CD4-positive, CD25-positive, alpha-beta regulatory T cell (primary cell): Measurements from ENCODE around the gene MON2. TPM values are rescaled to one million over a fixed set of nuclear protein-coding genes. Genes with fewer than 3 reads are reported as not detected.
"Not testable (repeated sequence)": the region's sequence is repeated elsewhere in the genome, so short reads cannot be mapped to it uniquely, and the experiment has no call there.

Source experiments
- ATAC-seq, 2 donors: fragments of 150-1000 bp; cut with Tn5 transposase; one replicate each; pipeline ENCODE4 v1.10.0; 2021; ENCODE audit warnings: low read depth in 2 of 2, moderate number of reproducible peaks in 2 of 2, moderate library complexity in 1 of 2
- DNase-seq, 3 donors: peaks; one replicate each; pipeline versions ENCODE4 v3.0.0 to v3.0.0-alpha.2; 2012 to 2022; ENCODE audit warnings: mixed read lengths in 1 of 3
- H3K27ac ChIP-seq: one replicate; pipeline ENCODE4 v1.7.0; 2013; ENCODE audit warnings: mild to moderate bottlenecking, low read length; ENCODE audit not compliant: insufficient read depth, poor library complexity, severe bottlenecking
- H3K27me3 ChIP-seq: one replicate; pipeline ENCODE4 v1.7.0; 2013; ENCODE audit warnings: low read length; ENCODE audit not compliant: control insufficient read depth, insufficient read depth
- H3K36me3 ChIP-seq: one replicate; pipeline ENCODE4 v1.7.0; 2013; ENCODE audit warnings: mild to moderate bottlenecking, low read length, moderate library complexity; ENCODE audit not compliant: control insufficient read depth, insufficient read depth
- H3K4me1 ChIP-seq: 2 replicates; pipeline ENCODE4 v1.7.0; 2013; ENCODE audit warnings: mild to moderate bottlenecking, low read length; ENCODE audit not compliant: insufficient read depth, control insufficient read depth, poor library complexity, severe bottlenecking
- H3K4me3 ChIP-seq: one replicate; pipeline ENCODE4 v1.7.0; 2013; ENCODE audit warnings: low read depth, mild to moderate bottlenecking, low read length, moderate library complexity
- H3K9me3 ChIP-seq, 2 experiments: 1 replicate in 1 of 2; 2 replicates in 1 of 2; pipeline ENCODE4 v1.7.0; 2013; ENCODE audit warnings: low read length in 2 of 2, mild to moderate bottlenecking in 1 of 2, moderate library complexity in 1 of 2; ENCODE audit not compliant: control insufficient read depth in 2 of 2
- H3K27ac Mint-ChIP-seq, 3 donors: one replicate each; pipeline ENCODE4 v1.8.0; 2020 to 2022; ENCODE audit warnings: mild to moderate bottlenecking in 3 of 3, mixed read lengths in 3 of 3, moderate library complexity in 2 of 3
- H3K27me3 Mint-ChIP-seq: one replicate; pipeline ENCODE4 v1.8.0; 2022; ENCODE audit warnings: mild to moderate bottlenecking, mixed read lengths
- H3K36me3 Mint-ChIP-seq: one replicate; pipeline ENCODE4 v1.8.0; 2020; ENCODE audit warnings: mixed read lengths
- H3K4me1 Mint-ChIP-seq, 4 donors: one replicate each; pipeline ENCODE4 v1.8.0; 2020 to 2022; ENCODE audit warnings: mixed read lengths in 4 of 4, mild to moderate bottlenecking in 1 of 4
- H3K4me3 Mint-ChIP-seq, 4 donors: one replicate each; pipeline ENCODE4 v1.8.0; 2020 to 2022; ENCODE audit warnings: mild to moderate bottlenecking in 4 of 4, mixed read lengths in 4 of 4, moderate library complexity in 3 of 4
- H3K9me3 Mint-ChIP-seq, 7 donors: one replicate each; pipeline ENCODE4 v1.8.0; 2020 to 2022; ENCODE audit warnings: mixed read lengths in 7 of 7, mild to moderate bottlenecking in 3 of 7, moderate library complexity in 2 of 7
- polyA plus RNA-seq, 4 donors: library from polyadenylated mRNA; unstranded; fragments of 300-500 nt; fragmentation: Illumina TruSeq; gene quantifications; one replicate each; pipeline ENCODE4 v1.2.3, GENCODE V29; 2021
- total RNA-seq: library from RNA; stranded (reverse); gene quantifications from one replicate; pipeline ENCODE4 v1.2.3, GENCODE V29; 2022

MON2 gene
- total and polyA plus RNA-seq, 5 donors from 2014 or later: 14.4 to 70.1 (median 16.2) TPM

DNA sequence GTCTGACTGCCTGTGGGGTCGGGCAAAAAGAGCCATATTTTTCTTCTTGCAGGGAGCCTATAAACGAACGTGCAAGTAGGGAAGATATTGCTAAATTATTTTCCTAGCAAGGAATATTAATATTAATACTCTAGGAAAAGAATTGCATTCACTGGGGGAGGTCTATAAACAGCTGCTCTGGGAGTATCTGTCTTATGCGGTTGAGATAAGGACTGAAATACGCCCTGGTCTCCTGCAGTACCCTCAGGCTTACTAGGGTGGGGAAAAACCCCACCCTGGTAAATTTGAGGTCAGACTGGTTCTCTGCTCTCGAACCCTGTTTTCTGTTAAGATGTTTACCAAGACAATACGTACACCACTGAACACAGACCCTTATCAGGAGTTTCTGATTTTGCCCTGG lies 3.4 kb upstream of the MON2 start:
- H3K4me3 ChIP-seq, ATAC-seq, H3K27me3 ChIP-seq, H3K27ac ChIP-seq, H3K36me3 ChIP-seq, DNase-seq, H3K36me3 Mint-ChIP-seq, H3K27me3 Mint-ChIP-seq, H3K27ac Mint-ChIP-seq, H3K9me3 ChIP-seq: not testable (repeated sequence)
- Mint-ChIP-seq H3K4me1 (peaks cover 6 to 26% (median 16%) of the 10 kb centered on the region in 4 donors), H3K4me3 (peak overlapping the region in 1 of 4 donors; percentile 34), H3K9me3 (peaks cover 0 to 15% (median 3%) of the 10 kb centered on the region in 7 donors)
- peaks cover 13% of the 10 kb centered on the region for H3K4me1 ChIP-seq

DNA sequence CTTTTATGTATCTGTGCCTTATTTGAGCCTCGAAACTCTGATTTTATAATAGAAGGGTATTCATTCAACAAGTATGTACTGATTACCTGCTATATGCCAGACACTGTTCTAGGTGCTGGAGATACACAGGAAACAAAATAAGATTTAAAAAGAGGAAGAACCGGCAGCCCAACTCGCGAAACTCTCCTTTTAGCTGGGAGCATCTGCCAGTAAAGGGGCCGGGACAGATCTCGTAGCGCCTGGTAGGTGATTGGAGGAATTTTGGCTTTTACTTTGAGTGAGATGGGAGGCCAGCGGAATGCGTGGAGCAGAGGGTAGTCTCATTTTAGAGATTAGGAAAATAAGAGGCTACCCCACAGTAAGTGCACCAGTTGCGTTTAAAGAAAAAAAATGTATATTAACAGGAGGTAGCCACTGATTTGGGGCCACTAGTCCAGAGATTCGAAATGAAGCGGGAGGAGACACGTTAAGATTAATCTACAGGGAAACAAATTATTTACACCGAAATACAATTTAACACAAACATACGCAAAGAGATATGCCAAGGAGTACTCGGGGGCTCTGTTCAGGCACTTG lies 520 bp upstream of the MON2 start:
- peak in 1 of 2 donors; percentile 1 for ATAC-seq

DNA sequence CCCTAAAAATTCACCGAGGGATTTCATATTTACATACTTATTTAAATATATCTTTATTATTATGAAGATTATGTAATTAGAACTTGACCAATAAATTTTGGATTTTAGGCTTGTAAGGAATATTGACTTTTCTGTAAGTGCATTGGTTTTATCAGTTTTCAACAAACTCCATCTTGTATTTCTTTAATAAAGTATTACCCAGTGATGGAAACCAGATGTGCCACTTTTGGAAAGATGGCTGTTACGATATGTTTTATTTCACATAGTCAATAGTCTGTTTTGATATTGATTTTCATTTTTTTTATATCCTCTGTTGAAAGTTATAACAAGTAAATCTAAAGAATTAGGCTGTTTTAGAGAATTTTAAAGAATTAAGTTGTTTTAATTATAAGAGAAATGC lies 1.8 kb downstream of the MON2 start:
- Mint-ChIP-seq H3K27me3 (no peaks in the 10 kb centered on the region), H3K4me3 (peak overlapping the region; percentile 88 to 97 (median 90)), H3K4me1 (peaks cover 12 to 37% (median 25%) of the 10 kb centered on the region in 4 donors), H3K9me3 (peaks cover 0 to 5% (median 0%) of the 10 kb centered on the region in 7 donors), H3K27ac (no peak overlapping the region), H3K36me3 (no peaks in the 10 kb centered on the region)
- Histone ChIP-seq H3K9me3 (peaks cover 2 to 3% of the 10 kb centered on the region in 2 experiments), H3K4me3 (peak overlapping the region; percentile 70), H3K36me3 (peaks cover 5% of the 10 kb centered on the region), H3K4me1 (peaks cover 19% of the 10 kb centered on the region), H3K27me3 (no peaks in the 10 kb centered on the region), H3K27ac (no peak overlapping the region)
- ATAC-seq: no peak
- no peak for DNase-seq

More for the DNA sequence above, 520 bp upstream of the MON2 start:
- peak in 1 of 3 donors; percentile 42 for DNase-seq
- Mint-ChIP-seq H3K27me3 (no peaks in the 10 kb centered on the region), H3K27ac (peak overlapping the region; percentile 90 to 92 (median 90)), H3K4me3 (peak overlapping the region; percentile 88 to 97 (median 90)), H3K9me3 (peaks cover 0 to 15% (median 3%) of the 10 kb centered on the region in 7 donors), H3K4me1 (peaks cover 10 to 36% (median 23%) of the 10 kb centered on the region in 4 donors), H3K36me3 (no peaks in the 10 kb centered on the region)
- H3K4me3 ChIP-seq: peak overlapping the region; percentile 96
- H3K27ac ChIP-seq: peak overlapping the region; percentile 92
- H3K9me3 ChIP-seq: peaks cover 7 to 8% of the 10 kb centered on the region in 2 experiments
- peaks cover 19% of the 10 kb centered on the region for H3K4me1 ChIP-seq
- H3K36me3 ChIP-seq: no peaks in the 10 kb centered on the region
- no peaks in the 10 kb centered on the region for H3K27me3 ChIP-seq

DNA sequence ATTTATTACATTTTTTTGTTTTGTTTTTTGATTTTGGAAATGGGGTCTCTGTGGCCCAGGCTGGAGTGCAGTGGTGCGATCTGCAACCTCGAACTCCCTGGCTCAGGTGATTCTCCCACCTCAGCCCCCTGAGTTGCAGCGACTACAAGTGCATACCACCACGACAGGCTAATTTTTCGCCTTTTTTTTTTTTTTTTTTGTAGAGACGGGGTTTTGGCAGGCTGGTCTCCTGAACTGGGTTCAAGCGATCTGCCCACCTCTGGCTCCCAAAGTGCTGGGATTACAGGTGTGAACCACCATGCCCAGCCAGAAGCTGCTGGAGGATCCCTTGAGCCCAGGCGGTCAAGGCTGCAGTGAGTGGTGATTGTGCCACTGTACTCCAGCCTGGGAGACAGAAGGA lies 2.3 kb downstream of the MON2 start:
- Histone ChIP-seq H3K4me3 (peak overlapping the region; percentile 70), H3K9me3 (peaks cover 0 to under 1% of the 10 kb centered on the region in 2 experiments), H3K27me3 (no peaks in the 10 kb centered on the region), H3K4me1 (peaks cover 19% of the 10 kb centered on the region), H3K36me3 (peaks cover 5% of the 10 kb centered on the region), H3K27ac (no peak overlapping the region)
- Mint-ChIP-seq H3K9me3 (peaks cover 0 to under 1% (median 0%) of the 10 kb centered on the region in 7 donors), H3K4me3 (peak overlapping the region; percentile 59 to 89 (median 72)), H3K27me3 (no peaks in the 10 kb centered on the region), H3K36me3 (no peaks in the 10 kb centered on the region), H3K4me1 (peaks cover 17 to 43% (median 29%) of the 10 kb centered on the region in 4 donors), H3K27ac (no peak overlapping the region)
- no peak for DNase-seq
- no peak for ATAC-seq

DNA sequence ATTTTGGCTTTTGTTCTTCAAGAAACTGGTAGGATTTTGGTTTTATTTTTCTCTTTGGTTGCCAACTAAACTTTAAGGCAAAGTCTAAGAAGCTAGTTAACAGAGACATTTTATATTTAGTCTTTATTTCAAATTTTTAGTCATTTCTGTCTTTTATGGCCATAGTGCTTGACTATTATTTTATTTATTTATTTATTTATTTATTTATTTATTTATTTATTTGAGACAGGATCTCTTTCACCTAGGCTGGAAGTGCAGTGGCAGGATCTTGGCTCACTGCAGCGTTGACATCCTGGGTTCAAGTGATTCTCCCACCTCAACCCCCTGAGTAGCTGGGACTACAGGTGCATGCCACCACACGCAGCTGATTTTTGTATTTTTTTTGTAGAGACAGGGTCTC lies 3.1 kb downstream of the MON2 start:
- H3K27me3 ChIP-seq: no peaks in the 10 kb centered on the region
- Mint-ChIP-seq H3K27ac (no peak overlapping the region), H3K9me3 (no peaks in the 10 kb centered on the region), H3K4me1 (peaks cover 20 to 47% (median 31%) of the 10 kb centered on the region in 4 donors), H3K36me3 (peaks cover 2% of the 10 kb centered on the region), H3K4me3 (peak overlapping the region; percentile 59 to 89 (median 72)), H3K27me3 (no peaks in the 10 kb centered on the region)
- peaks cover 5% of the 10 kb centered on the region for H3K36me3 ChIP-seq
- H3K27ac ChIP-seq: no peak overlapping the region
- H3K9me3 ChIP-seq: no peaks in the 10 kb centered on the region
- DNase-seq (no peak), ATAC-seq (no peak)
- peaks cover 19% of the 10 kb centered on the region for H3K4me1 ChIP-seq
- peak overlapping the region; percentile 27 for H3K4me3 ChIP-seq

DNA sequence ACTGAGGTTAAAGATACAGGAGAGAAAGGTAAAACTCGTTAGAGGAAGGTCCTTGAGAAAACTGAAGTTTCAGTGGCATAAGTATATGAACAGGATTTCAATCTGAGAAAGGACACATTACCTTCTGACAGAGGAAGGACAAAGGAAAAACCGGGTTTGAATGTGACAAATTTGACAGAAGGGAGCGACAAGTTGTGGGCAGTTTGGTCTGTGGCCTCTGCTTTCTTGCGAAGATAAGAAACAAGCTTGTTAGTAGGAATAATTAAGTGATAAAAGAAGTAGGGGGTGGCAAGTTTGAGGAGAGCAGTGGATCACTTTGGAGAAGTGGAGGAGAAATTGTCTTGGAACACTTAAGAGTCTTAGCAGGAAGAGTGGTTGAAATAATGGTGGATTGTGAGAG lies 5.1 kb downstream of the MON2 start:
- no peaks in the 10 kb centered on the region for H3K27me3 Mint-ChIP-seq
- DNase-seq (no peak), ATAC-seq (no peak)
- H3K4me3 Mint-ChIP-seq: no peak overlapping the region
- Histone ChIP-seq H3K36me3 (peaks cover 5% of the 10 kb centered on the region), H3K27ac (no peak overlapping the region), H3K4me1 (peaks cover 15% of the 10 kb centered on the region), H3K9me3 (no peaks in the 10 kb centered on the region), H3K27me3 (no peaks in the 10 kb centered on the region), H3K4me3 (no peak overlapping the region)
- H3K4me1 Mint-ChIP-seq: peaks cover 18 to 52% (median 33%) of the 10 kb centered on the region in 4 donors
- H3K27ac Mint-ChIP-seq: no peak overlapping the region
- H3K36me3 Mint-ChIP-seq: peaks cover 6% of the 10 kb centered on the region
- no peaks in the 10 kb centered on the region for H3K9me3 Mint-ChIP-seq

DNA sequence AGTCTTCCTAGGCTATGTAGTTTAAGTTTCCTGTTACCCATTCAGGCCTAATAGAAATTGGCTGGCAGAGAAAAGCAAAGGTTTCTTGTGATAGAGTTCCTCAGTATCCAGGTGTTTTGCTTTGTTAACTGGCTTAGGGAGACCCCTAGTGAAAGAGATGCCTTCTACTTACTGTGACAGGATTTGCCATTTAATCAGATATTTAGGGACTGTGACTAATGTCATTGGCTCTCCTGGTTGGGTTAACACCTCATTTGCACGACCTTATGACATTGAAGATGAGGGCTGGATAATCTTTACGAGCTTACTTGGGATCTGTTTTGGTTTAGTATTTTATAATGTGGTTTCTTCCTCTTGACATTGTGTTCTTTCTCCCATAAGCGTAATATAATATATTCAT lies 5.8 kb downstream of the MON2 start:
- Histone ChIP-seq H3K4me1 (peaks cover 10% of the 10 kb centered on the region), H3K36me3 (peaks cover 5% of the 10 kb centered on the region), H3K4me3 (no peak overlapping the region), H3K27me3 (no peaks in the 10 kb centered on the region), H3K9me3 (no peaks in the 10 kb centered on the region), H3K27ac (no peak overlapping the region)
- Mint-ChIP-seq H3K4me1 (peaks cover 19 to 49% (median 33%) of the 10 kb centered on the region in 4 donors), H3K36me3 (peaks cover 7% of the 10 kb centered on the region), H3K9me3 (no peaks in the 10 kb centered on the region), H3K4me3 (no peak overlapping the region), H3K27me3 (no peaks in the 10 kb centered on the region), H3K27ac (no peak overlapping the region)
- ATAC-seq: no peak
- DNase-seq: no peak
